Fibroblast of mammary gland (primary cell): ENCODE data around the gene GPC6.
A peak's percentile ranks its signal among the peaks of the same experiment; 100 is the strongest.

ENCODE experiments used
- DNase-seq: peaks from one replicate; pipeline ENCODE4 v3.0.0-alpha.2; 2010; ENCODE audit warnings: low read depth
- H3K4me3 ChIP-seq: 2 replicates; pipeline ENCODE4 v1.5.1; 2011; ENCODE audit warnings: low read depth, mild to moderate bottlenecking, low read length, moderate library complexity; ENCODE audit not compliant: control insufficient read depth
- TF ChIP-seq, protein P1 (sequence below): conservative IDR thresholded peaks from 2 replicates; pipeline ENCODE4 v1.5.1; 2011; ENCODE audit warnings: low read depth, low read length, inconsistent platforms; ENCODE audit not compliant: control insufficient read depth, insufficient read depth

GPC6 gene

GRCh38 chr13:93628136-93628797 is 401.7 kb downstream of the GPC6 start:
- DNase-seq, result no peak
- H3K4me3 ChIP-seq, result no peak overlapping the region
- TF ChIP-seq, protein P1, sequence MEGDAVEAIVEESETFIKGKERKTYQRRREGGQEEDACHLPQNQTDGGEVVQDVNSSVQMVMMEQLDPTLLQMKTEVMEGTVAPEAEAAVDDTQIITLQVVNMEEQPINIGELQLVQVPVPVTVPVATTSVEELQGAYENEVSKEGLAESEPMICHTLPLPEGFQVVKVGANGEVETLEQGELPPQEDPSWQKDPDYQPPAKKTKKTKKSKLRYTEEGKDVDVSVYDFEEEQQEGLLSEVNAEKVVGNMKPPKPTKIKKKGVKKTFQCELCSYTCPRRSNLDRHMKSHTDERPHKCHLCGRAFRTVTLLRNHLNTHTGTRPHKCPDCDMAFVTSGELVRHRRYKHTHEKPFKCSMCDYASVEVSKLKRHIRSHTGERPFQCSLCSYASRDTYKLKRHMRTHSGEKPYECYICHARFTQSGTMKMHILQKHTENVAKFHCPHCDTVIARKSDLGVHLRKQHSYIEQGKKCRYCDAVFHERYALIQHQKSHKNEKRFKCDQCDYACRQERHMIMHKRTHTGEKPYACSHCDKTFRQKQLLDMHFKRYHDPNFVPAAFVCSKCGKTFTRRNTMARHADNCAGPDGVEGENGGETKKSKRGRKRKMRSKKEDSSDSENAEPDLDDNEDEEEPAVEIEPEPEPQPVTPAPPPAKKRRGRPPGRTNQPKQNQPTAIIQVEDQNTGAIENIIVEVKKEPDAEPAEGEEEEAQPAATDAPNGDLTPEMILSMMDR, result no peak

DNA sequence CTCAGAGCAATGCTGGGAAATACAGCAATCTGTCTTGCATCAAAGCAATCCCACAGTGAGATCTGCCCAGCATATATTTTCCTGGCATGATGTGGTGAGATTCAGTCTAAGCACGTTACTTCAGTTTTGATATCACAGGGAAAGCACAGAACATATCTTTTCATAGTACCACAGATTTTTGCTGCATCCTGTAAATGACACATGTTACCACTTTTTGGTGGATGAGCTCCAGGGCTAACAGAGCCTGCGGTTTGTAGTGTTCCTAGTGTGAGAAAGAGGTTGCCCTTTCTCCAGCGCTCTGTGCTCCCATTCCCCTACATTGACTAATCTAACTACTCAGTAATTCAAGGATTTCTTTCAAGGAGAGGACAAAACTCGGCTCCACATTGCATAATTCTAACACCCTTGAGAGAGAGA is 409.0 kb downstream of the GPC6 start:
- TF ChIP-seq, protein P1, result no peak
- H3K4me3 ChIP-seq, result no peak overlapping the region
- DNase-seq, result peak; percentile 93

- TF ChIP-seq, protein P1, result no peak
- no peak overlapping the region for H3K4me3 ChIP-seq
- no peak for DNase-seq
These were observed 411.2 kb downstream of the GPC6 start for GRCh38 chr13:93637852-93638251.

DNA sequence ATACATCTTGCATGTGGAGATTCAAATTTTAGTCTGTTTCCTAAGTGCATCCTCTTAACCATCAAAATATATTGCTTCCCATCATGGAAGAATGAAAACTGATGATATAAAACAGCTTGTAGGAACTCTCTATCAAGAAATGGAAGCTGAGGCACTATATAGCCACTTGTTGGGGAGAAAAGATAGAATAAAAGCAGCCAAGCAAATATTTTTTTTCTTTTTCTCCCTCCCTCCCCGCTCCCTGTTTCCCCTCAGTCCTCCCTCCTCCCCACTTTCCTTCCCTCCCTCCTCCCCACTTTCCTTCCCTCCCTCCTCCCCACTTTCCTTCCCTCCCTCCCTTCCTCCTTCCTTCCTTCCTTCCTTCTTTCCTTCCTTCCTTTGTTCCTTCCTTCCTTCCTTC is 413.8 kb downstream of the GPC6 start:
- no peak overlapping the region for H3K4me3 ChIP-seq
- DNase-seq, result no peak
- TF ChIP-seq, protein P1, result no peak

GRCh38 chr13:93646245-93646644 is 419.6 kb downstream of the GPC6 start:
- peak; percentile 78 for DNase-seq
- no peak overlapping the region for H3K4me3 ChIP-seq
- TF ChIP-seq, protein P1, result no peak

GRCh38 chr13:93649496-93649895 is 422.9 kb downstream of the GPC6 start:
- no peak for DNase-seq
- TF ChIP-seq, protein P1, result no peak
- H3K4me3 ChIP-seq, result no peak overlapping the region

- no peak overlapping the region for H3K4me3 ChIP-seq
- no peak for DNase-seq
- TF ChIP-seq, protein P1, result no peak
These were observed 427.2 kb downstream of the GPC6 start for GRCh38 chr13:93653776-93654175.
